Uterus (tissue), 2 donors: ENCODE results near the gene RPL10.

Source experiments
- CTCF ChIP-seq, 4 experiments: fragments of 200-600 bp in 2 of 4; fragments of 450-650 bp in 2 of 4; sonication (generic) in 2 of 4; IDR thresholded peaks; one replicate each; pipeline ENCODE4 v1.5.1; 2016 to 2019; ENCODE audit warnings: antibody characterized with exemption in 4 of 4, mild to moderate bottlenecking in 2 of 4, moderate library complexity in 1 of 4
- POLR2A ChIP-seq, 2 donors: fragments of 450-650 bp; IDR thresholded peaks; one replicate each; pipeline ENCODE4 v1.6.1; 2016; ENCODE audit warnings: antibody characterized with exemption in 2 of 2, mild to moderate bottlenecking in 1 of 2, moderate library complexity in 1 of 2

- TF ChIP-seq CTCF (IDR thresholded peaks at IDR 0.05), result no peak
- TF ChIP-seq POLR2A (IDR thresholded peaks at IDR 0.05), result no peak
These were observed 15.0 kb downstream of the RPL10 start for GRCh38 chrX:154413142-154413541.
